Loucy (cell line): Measurements from ENCODE around the gene INPP4A.

Source experiments
- EZH2phosphoT487 ChIP-seq: fragments of 200-600 bp; IDR thresholded peaks from 2 replicates; pipeline ENCODE4 v1.6.1; 2018; ENCODE audit warnings: antibody characterized with exemption, mild to moderate bottlenecking, moderate library complexity, borderline replicate concordance
- TF ChIP-seq, protein P1 (sequence below): fragments of 200-600 bp; sonication (generic); conservative IDR thresholded peaks from 2 replicates; pipeline ENCODE4 v1.5.1; 2014; ENCODE audit warnings: mild to moderate bottlenecking, antibody characterized with exemption, low read length

DNA sequence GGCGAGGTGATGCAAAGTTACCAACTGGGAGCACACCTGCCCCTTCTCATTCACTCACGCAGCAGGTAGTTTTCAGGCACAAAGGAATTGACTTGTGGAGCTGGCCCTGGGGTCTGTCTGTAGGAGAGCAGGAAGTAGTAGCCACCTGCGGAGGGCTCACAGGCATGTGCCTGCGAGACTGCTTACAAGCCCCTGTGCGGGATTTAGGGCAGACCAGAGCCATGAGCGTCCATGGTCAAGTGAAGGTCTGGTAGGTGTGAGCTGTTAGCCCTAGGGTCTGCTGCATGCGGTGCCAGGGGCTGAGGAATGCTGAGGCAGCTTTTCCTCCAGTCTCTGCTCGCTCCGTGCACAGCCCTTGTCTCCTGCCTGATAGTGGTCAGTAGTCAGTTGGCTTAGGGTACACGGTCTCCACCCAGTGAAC, 18.9 kb downstream of the INPP4A start:
- TF ChIP-seq, protein P1, sequence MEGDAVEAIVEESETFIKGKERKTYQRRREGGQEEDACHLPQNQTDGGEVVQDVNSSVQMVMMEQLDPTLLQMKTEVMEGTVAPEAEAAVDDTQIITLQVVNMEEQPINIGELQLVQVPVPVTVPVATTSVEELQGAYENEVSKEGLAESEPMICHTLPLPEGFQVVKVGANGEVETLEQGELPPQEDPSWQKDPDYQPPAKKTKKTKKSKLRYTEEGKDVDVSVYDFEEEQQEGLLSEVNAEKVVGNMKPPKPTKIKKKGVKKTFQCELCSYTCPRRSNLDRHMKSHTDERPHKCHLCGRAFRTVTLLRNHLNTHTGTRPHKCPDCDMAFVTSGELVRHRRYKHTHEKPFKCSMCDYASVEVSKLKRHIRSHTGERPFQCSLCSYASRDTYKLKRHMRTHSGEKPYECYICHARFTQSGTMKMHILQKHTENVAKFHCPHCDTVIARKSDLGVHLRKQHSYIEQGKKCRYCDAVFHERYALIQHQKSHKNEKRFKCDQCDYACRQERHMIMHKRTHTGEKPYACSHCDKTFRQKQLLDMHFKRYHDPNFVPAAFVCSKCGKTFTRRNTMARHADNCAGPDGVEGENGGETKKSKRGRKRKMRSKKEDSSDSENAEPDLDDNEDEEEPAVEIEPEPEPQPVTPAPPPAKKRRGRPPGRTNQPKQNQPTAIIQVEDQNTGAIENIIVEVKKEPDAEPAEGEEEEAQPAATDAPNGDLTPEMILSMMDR: no peak
- TF ChIP-seq EZH2phosphoT487: no peak
